HepG2 (cell line): ENCODE data around the gene CTSA.

Experiments used
- POLR2A ChIP-seq, 2 experiments: IDR thresholded peaks; 2 replicates each; pipeline ENCODE4 v1.6.1; 2011; ENCODE audit warnings: low read depth in 2 of 2, low read length in 2 of 2, mild to moderate bottlenecking in 1 of 2, moderate library complexity in 1 of 2; ENCODE audit not compliant: insufficient read depth in 1 of 2
- TOE1 ChIP-seq: sonication (generic); formaldehyde crosslinking; IDR thresholded peaks from 2 replicates; pipeline ENCODE4 v1.4.0; 2020; ENCODE audit warnings: mild to moderate bottlenecking, missing genetic modification reagents
- ZKSCAN5 ChIP-seq: sonication (generic); formaldehyde crosslinking; IDR thresholded peaks from 2 replicates; pipeline ENCODE4 v1.5.1; 2020; ENCODE audit warnings: mild to moderate bottlenecking, missing genetic modification reagents
- ZNF451 ChIP-seq: sonication (generic); formaldehyde crosslinking; IDR thresholded peaks from 2 replicates; pipeline ENCODE4 v1.5.0; 2020; ENCODE audit warnings: mild to moderate bottlenecking, missing genetic modification reagents
- TF ChIP-seq, protein P1 (sequence below): sonication (generic); formaldehyde crosslinking; conservative IDR thresholded peaks from 2 replicates; pipeline ENCODE4 v1.4.0; 2020; ENCODE audit warnings: missing genetic modification reagents

DNA sequence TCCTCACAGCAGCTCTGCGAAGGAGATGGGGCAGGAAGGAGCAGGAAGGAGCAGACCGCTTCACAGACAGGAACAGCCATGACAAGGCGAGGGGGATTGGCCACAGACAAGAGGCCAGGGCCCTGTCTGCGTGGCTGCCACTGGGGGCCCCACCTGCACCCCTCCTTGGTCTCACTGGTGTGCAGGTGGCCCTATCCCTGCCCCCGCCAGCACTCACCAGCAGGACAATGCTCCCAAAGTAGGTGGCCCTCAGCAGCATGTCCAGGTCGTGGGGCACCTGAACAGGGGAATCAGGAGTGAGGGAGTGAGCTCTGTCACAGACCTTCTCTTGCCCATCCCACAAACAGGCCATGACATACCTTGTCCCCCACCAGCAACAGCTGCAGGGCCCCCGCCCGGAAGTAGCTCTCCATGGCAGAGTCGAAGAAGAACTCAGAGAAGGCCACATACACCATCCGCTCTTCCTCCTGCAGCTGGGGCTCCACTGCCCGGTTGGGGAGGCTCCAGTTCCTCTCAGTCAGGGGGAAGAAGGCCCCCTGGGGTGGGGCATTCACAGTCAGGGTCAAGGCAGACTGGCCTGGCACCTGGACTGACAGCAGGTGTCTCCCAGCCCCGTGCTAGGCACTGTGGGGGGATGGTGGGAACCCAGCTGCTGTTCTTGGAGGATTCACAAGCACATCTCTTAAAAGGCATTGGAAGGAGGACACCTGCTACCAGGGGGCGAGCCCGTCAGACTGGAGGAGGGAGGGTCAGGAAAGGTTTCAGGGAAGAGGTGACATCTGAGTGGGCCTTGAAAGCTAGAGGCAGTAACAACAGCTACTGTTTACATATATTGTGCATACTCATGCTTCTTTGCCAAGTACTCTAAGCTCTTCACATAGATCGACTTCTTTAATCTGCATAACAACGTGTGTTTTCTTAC is 13.7 kb downstream of the CTSA start:
- TF ChIP-seq POLR2A (IDR thresholded peaks at IDR 0.05; ENCODE audit: insufficient read depth in 1 of 2, low read depth in 2 of 2, low read length in 2 of 2) (peak in 1 of 2 experiments; percentile 34; a peak in 2 of 4 replicates), ZKSCAN5 (CRISPR knock-in tag) (no peak), ZNF451 (CRISPR knock-in tag) (no peak), TOE1 (CRISPR knock-in tag) (no peak)
- TF ChIP-seq, protein P1, sequence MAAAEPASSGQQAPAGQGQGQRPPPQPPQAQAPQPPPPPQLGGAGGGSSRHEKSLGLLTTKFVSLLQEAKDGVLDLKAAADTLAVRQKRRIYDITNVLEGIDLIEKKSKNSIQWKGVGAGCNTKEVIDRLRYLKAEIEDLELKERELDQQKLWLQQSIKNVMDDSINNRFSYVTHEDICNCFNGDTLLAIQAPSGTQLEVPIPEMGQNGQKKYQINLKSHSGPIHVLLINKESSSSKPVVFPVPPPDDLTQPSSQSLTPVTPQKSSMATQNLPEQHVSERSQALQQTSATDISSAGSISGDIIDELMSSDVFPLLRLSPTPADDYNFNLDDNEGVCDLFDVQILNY (CRISPR knock-in tag) = no peak
